ENCODE data around the gene PARD3. TPM values are rescaled to one million over a fixed set of nuclear protein-coding genes. Genes with fewer than 3 reads are reported as not detected.
"Not testable (repeated sequence)": the region's sequence is repeated elsewhere in the genome, so short reads cannot be mapped to it uniquely, and the experiment has no call there.

The PARD3 gene
- total RNA-seq, 1 experiment from 2014 or later, result 57.4 TPM

DNA sequence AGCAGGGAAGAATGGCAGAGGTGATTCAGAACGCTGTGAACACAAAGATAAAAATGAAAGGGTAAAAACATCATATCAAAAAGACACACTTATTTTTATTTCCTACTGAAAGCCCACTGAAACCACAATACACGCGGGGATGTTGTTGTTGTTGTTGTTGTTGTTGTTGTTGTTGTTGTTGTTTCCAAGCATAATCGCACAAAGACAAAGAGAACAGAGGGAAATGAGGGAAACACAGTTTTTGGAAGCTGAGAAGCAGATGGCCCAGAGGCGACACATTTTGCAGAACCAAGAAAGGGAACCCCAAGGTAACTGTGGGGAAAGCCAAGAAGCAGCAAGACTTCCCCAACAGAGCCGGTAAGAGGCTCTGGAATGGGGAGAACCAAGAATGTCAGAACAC is 113.9 kb downstream of the PARD3 start:
- peaks cover 55% of the 10 kb centered on the region for H3K4me1 ChIP-seq (replicated peaks; ENCODE audit: insufficient read depth)
- ChIA-PET POLR2A (ENCODE audit: unreplicated experiment) (interaction anchor here (0.5 kb wide), 1 partner anchor 17 kb away, joined by 5 read pairs; no protein-coding TSS in a partner anchor), CTCF (no interaction called here)
- H3K4me3 ChIP-seq, result no peak overlapping the region
- no peaks in the 10 kb centered on the region for H3K9me2 ChIP-seq (ENCODE audit: insufficient read depth)
- no peaks in the 10 kb centered on the region for H3K27me3 ChIP-seq (ENCODE audit: insufficient read depth, low read depth)
- peaks cover 18% of the 10 kb centered on the region for H3F3A ChIP-seq (ENCODE audit: insufficient read depth, low read depth)
- peaks cover 84% of the 10 kb centered on the region for H3K79me2 ChIP-seq (ENCODE audit: low read depth)
- TF ChIP-seq, protein P1, sequence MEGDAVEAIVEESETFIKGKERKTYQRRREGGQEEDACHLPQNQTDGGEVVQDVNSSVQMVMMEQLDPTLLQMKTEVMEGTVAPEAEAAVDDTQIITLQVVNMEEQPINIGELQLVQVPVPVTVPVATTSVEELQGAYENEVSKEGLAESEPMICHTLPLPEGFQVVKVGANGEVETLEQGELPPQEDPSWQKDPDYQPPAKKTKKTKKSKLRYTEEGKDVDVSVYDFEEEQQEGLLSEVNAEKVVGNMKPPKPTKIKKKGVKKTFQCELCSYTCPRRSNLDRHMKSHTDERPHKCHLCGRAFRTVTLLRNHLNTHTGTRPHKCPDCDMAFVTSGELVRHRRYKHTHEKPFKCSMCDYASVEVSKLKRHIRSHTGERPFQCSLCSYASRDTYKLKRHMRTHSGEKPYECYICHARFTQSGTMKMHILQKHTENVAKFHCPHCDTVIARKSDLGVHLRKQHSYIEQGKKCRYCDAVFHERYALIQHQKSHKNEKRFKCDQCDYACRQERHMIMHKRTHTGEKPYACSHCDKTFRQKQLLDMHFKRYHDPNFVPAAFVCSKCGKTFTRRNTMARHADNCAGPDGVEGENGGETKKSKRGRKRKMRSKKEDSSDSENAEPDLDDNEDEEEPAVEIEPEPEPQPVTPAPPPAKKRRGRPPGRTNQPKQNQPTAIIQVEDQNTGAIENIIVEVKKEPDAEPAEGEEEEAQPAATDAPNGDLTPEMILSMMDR (conservative IDR thresholded peaks at IDR 0.05), result no peak
- no peak for TF ChIP-seq EZH2 (IDR thresholded peaks at IDR 0.05; ENCODE audit: low read depth)
- H3K36me3 ChIP-seq (ENCODE audit: low read depth), result no peaks in the 10 kb centered on the region
- H3K27ac ChIP-seq, result no peak overlapping the region
- no TSS peak for BruUV-seq (replicated peaks)
- intact Hi-C loops (cut with micrococcal nuclease; ENCODE audit: unreplicated experiment), result no loop called here
- no peak for DNase-seq
- H3K4me2 ChIP-seq, result no peak overlapping the region
- H2AFZ ChIP-seq, result no peak overlapping the region
- no peaks in the 10 kb centered on the region for H3K9me3 ChIP-seq (ENCODE audit: insufficient read depth, low read depth)
- no peaks in the 10 kb centered on the region; the same call in 1 of the 2 replicates for H4K20me1 ChIP-seq (ENCODE audit: insufficient read depth)

DNA sequence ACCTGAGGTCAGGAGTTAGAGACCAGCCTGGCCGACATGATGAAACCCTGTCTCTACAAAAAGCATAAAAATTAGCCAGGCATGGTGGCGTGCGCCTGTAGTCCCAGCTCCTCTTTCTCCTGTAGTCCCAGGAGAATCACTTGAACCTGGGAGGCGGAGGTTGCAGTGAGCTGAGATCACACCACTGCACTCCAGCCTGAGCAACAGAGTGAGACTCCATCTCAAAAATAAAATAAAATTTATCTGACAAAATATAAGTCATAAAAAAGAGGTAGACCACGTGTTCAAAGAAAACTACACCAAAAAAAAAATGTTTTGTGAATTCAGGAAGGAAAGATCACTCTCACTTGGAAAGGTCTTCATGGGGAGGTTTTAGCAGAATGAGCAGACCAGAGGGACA is 114.3 kb downstream of the PARD3 start:
- H3K4me2 ChIP-seq; H2AFZ ChIP-seq; H3K9me2 ChIP-seq (ENCODE audit: insufficient read depth); POLR2A ChIA-PET (ENCODE audit: unreplicated experiment); intact Hi-C loops (cut with micrococcal nuclease; ENCODE audit: unreplicated experiment); H3K36me3 ChIP-seq (ENCODE audit: low read depth); H3K4me3 ChIP-seq; CTCF ChIA-PET; H3K27me3 ChIP-seq (ENCODE audit: insufficient read depth, low read depth); H3K9me3 ChIP-seq (ENCODE audit: insufficient read depth, low read depth); BruUV-seq (replicated peaks); H3K27ac ChIP-seq; DNase-seq; H4K20me1 ChIP-seq (ENCODE audit: insufficient read depth): not testable (repeated sequence)
- H3K79me2 ChIP-seq (ENCODE audit: low read depth), result peaks cover 83% of the 10 kb centered on the region
- peaks cover 23% of the 10 kb centered on the region for H3F3A ChIP-seq (ENCODE audit: insufficient read depth, low read depth)
- H3K4me1 ChIP-seq (replicated peaks; ENCODE audit: insufficient read depth), result peaks cover 56% of the 10 kb centered on the region

- H3K27me3 ChIP-seq (ENCODE audit: insufficient read depth, low read depth), result no peaks in the 10 kb centered on the region
- intact Hi-C loops (cut with micrococcal nuclease; ENCODE audit: unreplicated experiment), result loop anchor here (1.0 to 5.0 kb wide), 3 partner anchors 10 to 59 kb away; no protein-coding TSS in a partner anchor
- H3F3A ChIP-seq (ENCODE audit: insufficient read depth, low read depth), result peaks cover 25% of the 10 kb centered on the region
- no peaks in the 10 kb centered on the region for H3K36me3 ChIP-seq (ENCODE audit: low read depth)
- DNase-seq, result no peak
- H2AFZ ChIP-seq, result no peak overlapping the region
- peaks cover 79% of the 10 kb centered on the region for H3K79me2 ChIP-seq (ENCODE audit: low read depth)
- peak overlapping the region; percentile 45; the same call in 1 of the 2 replicates for H3K4me2 ChIP-seq
- no peaks in the 10 kb centered on the region for H3K9me2 ChIP-seq (ENCODE audit: insufficient read depth)
- POLR2A ChIA-PET (ENCODE audit: unreplicated experiment), result no interaction called here
- peaks cover 55% of the 10 kb centered on the region for H3K4me1 ChIP-seq (replicated peaks; ENCODE audit: insufficient read depth)
- no peak overlapping the region for H3K4me3 ChIP-seq
- peak overlapping the region; percentile 73 for H3K27ac ChIP-seq
- TF ChIP-seq EZH2 (IDR thresholded peaks at IDR 0.05; ENCODE audit: low read depth), result no peak
- TF ChIP-seq, protein P1 (conservative IDR thresholded peaks at IDR 0.05), result no peak
- H4K20me1 ChIP-seq (ENCODE audit: insufficient read depth), result no peaks in the 10 kb centered on the region; the same call in 1 of the 2 replicates
- BruUV-seq (replicated peaks), result no TSS peak
- CTCF ChIA-PET, result no interaction called here
- no peaks in the 10 kb centered on the region for H3K9me3 ChIP-seq (ENCODE audit: insufficient read depth, low read depth)
Measured at GRCh38 chr10:34699904-34700517, 115.1 kb downstream of the PARD3 start.
